ENCODE data around the gene SLC25A25.
A peak's percentile ranks its signal among the peaks of the same experiment; 100 is the strongest.
"Not testable (repeated sequence)": the region's sequence is repeated elsewhere in the genome, so short reads cannot be mapped to it uniquely, and the experiment has no call there.

SLC25A25 gene

DNA sequence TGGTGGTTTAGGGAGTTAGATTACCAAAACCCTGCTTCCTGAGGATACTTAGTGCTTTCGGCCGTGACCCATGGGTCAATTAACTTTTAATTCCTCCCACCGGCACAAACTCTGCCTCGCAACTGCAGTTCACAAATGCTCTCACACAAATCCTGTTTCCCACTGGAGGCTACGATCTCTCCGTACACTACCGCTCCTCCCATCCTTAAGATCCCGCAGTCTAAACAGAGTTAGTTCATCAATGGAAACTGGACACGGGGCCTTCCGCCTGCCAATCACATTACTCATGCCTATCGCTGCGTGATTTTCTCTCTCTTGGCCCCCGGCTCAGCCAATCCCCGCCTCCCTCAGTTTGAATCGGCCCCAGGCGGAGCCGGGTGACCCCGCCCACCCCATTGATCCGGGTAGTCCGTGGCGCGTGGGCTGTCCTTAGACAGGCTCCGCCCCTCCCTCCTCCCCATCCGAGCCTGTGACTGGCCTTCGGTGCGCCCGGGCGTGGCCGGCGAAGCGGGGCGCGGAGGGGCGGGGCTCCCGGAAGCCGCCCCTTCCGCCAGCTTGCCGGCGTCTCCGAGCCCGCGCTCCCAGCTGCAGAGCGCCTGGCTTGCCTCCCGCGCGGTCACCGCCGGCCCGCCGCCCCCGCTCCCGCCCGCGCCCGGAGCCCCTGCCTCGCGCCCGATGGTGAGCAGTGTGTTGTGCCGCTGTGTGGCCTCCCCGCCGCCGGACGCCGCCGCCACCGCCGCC is at the start of gene SLC25A25:
SLC25A25 (plus strand) TSS at position 588 of the 741 bp plus-strand sequence; CDS start at position 676, 88 bp downstream.
- in situ Hi-C loops (cut with HindIII; ENCODE audit: low pct_ligation_motif_present, low pct_unique_long_range_greater_than_20kb, low sequenced_read_pairs) = no loop called here
- peak; percentile 97 for DNase-seq

GRCh38 chr9:128020692-128021091 is 47.3 kb upstream of the SLC25A25 start:
- in situ Hi-C loops (cut with HindIII; ENCODE audit: low pct_ligation_motif_present, low pct_unique_long_range_greater_than_20kb, low sequenced_read_pairs) = no loop called here
- no peak for DNase-seq

DNA sequence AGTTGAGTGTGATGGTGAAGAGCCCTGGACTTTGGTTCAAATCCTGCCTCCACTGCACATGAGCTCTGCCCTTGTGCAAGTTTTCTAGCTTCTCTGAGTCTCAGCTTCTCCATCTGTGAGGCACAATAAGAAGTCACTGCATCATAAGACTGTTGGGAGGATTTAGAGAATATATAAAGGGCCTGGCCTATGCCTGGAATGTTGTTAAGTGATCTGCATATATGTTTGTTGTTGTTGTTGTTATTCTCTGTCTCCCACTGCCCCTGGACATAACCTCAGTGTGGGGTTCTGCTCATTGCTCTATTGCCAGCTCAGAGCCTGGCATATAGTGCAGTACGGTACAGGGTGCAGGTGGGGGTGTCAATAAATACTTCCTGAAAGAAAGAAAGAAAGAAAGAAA is 46.9 kb upstream of the SLC25A25 start:
- in situ Hi-C loops (cut with HindIII; ENCODE audit: low pct_ligation_motif_present, low pct_unique_long_range_greater_than_20kb, low sequenced_read_pairs) = no loop called here

GRCh38 chr9:128022886-128023285 is 45.1 kb upstream of the SLC25A25 start:
- DNase-seq = peak; percentile 50
- in situ Hi-C loops (cut with HindIII; ENCODE audit: low pct_ligation_motif_present, low pct_unique_long_range_greater_than_20kb, low sequenced_read_pairs) = no loop called here

More for the DNA sequence above, 46.9 kb upstream of the SLC25A25 start:
- DNase-seq = no peak

DNA sequence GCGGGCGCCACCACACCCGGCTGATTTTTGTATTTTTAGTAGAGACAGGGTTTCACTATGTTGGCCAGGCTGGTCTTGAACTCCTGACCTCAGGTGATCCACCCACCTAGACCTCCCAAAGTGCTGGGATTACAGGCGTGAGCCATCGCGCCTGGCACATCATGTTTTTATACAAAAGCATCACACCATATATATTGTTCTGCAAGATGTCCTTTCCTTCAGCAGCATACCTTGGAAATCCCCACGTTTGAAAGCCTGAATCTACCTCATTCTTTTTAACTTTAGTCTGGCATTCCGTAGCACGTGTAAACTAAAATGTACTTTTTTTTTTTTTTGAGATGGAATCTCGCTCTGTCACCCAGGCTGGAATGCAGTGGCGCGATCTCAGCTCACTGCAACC is 44.4 kb upstream of the SLC25A25 start:
- in situ Hi-C loops (cut with HindIII; ENCODE audit: low pct_ligation_motif_present, low pct_unique_long_range_greater_than_20kb, low sequenced_read_pairs); DNase-seq: not testable (repeated sequence)

- DNase-seq = no peak
- in situ Hi-C loops (cut with HindIII; ENCODE audit: low pct_ligation_motif_present, low pct_unique_long_range_greater_than_20kb, low sequenced_read_pairs) = no loop called here
These were observed 43.2 kb upstream of the SLC25A25 start for GRCh38 chr9:128024761-128025308.

DNA sequence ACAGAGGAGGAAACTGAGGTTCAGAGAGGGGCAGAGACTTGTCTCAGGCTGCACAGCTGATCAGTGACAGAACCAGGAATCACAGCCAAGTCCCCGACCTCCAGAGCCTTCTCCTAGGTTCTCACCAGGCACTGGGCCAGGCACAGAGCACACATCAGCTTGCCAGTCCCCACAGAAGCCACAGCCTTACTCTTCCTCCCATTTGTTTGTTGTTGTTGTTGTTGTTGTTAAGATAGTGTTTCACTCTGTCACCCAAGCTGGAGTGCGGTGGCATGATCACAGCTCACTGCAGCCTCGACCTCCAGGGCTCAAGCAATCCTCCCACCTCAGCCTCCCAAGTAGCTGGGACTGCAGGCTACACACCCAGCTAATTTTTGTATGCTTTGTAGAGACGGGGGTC is 42.3 kb upstream of the SLC25A25 start:
- in situ Hi-C loops (cut with HindIII; ENCODE audit: low pct_ligation_motif_present, low pct_unique_long_range_greater_than_20kb, low sequenced_read_pairs) = no loop called here
- DNase-seq = no peak

GRCh38 chr9:128026255-128026772 is 41.7 kb upstream of the SLC25A25 start:
- DNase-seq = no peak
- in situ Hi-C loops (cut with HindIII; ENCODE audit: low pct_ligation_motif_present, low pct_unique_long_range_greater_than_20kb, low sequenced_read_pairs) = no loop called here

DNA sequence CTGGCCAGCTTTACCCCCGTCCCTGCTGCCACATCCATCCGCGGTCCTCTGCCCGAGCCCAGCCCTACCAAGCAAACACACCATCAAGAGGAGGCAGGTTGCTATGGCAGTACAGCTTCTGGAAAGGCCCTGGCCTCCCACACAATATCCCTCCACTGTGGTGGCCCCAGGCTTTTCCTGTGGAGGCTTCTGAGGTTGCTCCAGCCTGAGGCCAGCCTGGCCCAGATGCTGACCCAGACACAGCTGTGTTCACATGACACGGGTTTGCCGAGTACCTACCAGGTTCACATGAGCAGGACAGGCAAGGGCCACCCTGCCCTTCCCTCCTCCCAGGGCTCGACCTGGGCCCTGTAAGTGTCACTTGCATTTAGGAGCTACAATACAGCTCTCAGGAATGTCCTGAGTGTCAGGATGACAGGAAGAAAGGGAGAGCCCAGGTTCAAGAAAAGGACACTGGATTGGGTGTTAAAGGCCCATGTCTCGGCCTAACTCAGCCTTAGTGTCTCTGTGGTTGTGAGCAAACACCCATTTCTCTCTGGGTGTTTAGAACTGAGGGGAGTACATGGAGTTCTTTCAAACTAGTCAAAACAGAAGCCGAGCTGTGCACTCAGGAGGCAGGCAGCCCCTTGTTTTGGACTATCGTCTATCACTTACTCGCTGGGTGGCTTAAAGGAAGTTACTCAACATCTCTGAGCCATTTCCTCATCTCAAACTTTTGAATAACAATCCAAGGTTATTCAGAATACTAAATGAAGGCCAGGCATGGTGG is 41.1 kb upstream of the SLC25A25 start:
- in situ Hi-C loops (cut with HindIII; ENCODE audit: low pct_ligation_motif_present, low pct_unique_long_range_greater_than_20kb, low sequenced_read_pairs) = no loop called here
- DNase-seq = no peak

DNA sequence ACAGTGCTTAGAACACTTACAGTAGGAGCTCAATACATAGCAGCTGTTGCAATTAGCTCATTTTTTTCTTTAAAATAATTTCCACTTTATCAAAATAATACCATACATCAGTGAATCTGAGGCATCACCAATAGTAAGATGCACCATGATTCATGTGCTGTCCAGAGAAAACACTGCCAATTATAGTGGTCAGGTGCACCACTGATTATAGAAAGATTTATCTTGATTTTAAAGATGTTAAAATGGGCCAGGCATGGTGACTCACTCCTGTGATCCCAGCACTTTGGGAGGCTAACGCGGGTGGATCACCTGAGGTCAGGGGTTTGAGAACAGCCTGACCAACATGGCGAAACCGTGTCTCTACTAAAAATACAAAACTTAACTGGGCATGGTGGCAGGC is 40.3 kb upstream of the SLC25A25 start:
- in situ Hi-C loops (cut with HindIII; ENCODE audit: low pct_ligation_motif_present, low pct_unique_long_range_greater_than_20kb, low sequenced_read_pairs) = no loop called here
- DNase-seq = no peak

- DNase-seq = no peak
- in situ Hi-C loops (cut with HindIII; ENCODE audit: low pct_ligation_motif_present, low pct_unique_long_range_greater_than_20kb, low sequenced_read_pairs) = no loop called here
These were observed 34.4 kb upstream of the SLC25A25 start for GRCh38 chr9:128033609-128034008.

DNA sequence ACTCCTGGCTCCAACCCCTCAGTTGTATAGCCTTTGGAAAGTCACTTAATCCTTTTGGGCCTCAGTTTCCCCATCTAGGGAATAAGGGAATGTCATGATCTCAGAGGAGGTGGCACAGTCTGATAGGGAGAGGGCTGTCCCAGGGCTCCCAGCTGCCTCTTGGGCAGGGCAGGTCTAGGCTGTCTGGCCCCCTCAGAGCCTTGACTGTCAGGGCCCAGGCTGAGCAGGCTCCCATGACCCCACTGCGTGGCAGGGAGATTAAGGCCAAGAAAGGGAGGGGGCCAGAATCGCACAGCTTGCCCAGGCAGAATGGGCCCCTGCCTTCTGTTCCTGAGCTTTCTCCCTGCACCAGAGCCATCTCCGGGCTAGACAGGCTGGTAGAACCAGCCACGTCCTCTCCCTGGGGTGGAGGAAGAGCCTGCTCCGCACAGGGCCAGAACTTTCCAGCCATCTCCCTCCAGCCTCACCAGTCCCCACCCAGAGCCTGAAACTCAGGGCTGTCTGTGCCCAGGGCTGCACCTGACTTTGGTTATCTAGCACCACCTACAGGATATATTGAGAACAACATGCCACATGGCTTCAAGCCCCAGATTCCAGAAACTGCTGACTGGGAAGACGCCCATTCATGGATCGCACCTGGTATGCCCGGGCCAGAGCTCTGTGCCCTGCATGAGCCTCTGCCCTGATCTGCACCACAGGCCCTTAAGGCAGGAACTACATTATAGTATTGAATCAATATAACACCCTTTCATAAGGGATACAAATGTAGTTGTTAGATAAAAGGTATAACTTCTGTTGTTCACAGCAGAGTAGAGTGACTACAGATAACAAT is 33.0 kb upstream of the SLC25A25 start:
- peak; percentile 83 for DNase-seq
- in situ Hi-C loops (cut with HindIII; ENCODE audit: low pct_ligation_motif_present, low pct_unique_long_range_greater_than_20kb, low sequenced_read_pairs) = no loop called here

- in situ Hi-C loops (cut with HindIII; ENCODE audit: low pct_ligation_motif_present, low pct_unique_long_range_greater_than_20kb, low sequenced_read_pairs); DNase-seq: not testable (repeated sequence)
These were observed 31.5 kb upstream of the SLC25A25 start for GRCh38 chr9:128036522-128036921.

- DNase-seq; in situ Hi-C loops (cut with HindIII; ENCODE audit: low pct_ligation_motif_present, low pct_unique_long_range_greater_than_20kb, low sequenced_read_pairs): not testable (repeated sequence)
These were observed 27.2 kb upstream of the SLC25A25 start for GRCh38 chr9:128040783-128041182.

DNA sequence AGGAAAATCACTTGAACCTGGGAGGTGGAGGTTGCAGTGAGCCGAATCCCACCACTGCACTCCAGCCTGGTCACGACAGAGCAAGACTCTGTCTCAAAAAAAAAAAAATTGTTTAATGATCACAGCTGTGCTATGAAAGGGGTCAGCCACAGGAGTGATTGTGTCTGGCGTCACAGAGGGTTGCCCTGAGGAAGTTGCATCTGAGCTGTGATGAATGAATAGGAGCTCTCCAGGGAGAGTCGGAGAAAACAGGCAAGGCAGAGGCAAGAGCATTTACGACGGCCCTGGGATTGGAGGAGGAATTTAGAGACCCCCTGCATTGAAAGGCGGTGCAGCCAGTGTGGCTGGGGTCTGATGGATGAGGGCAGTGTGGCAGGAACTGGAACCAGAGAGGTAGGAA is 26.0 kb upstream of the SLC25A25 start:
- in situ Hi-C loops (cut with HindIII; ENCODE audit: low pct_ligation_motif_present, low pct_unique_long_range_greater_than_20kb, low sequenced_read_pairs) = no loop called here
- DNase-seq = no peak

- DNase-seq = no peak
- in situ Hi-C loops (cut with HindIII; ENCODE audit: low pct_ligation_motif_present, low pct_unique_long_range_greater_than_20kb, low sequenced_read_pairs) = no loop called here
These were observed 24.6 kb upstream of the SLC25A25 start for GRCh38 chr9:128043467-128043868.

DNA sequence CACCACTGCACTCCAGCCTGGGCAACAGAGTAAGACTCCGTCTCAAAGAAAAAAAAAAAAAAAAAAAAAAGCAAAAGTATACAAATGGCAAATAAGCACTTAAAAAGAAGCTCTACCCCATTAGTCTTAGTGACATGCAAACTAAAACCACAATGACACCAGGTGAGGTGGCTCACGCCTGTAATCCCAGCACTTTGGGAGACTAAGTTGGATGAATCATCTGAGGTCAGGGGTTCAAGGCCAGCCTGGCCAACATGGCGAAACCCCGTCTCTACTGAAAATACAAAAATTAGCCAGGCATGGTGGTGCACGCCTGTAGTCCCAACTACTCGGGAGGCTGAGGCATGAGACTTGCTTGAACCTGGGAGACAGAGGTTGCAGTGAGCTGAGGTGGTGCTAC is 22.6 kb upstream of the SLC25A25 start:
- DNase-seq; in situ Hi-C loops (cut with HindIII; ENCODE audit: low pct_ligation_motif_present, low pct_unique_long_range_greater_than_20kb, low sequenced_read_pairs): not testable (repeated sequence)

GRCh38 chr9:128045831-128046230 is 22.2 kb upstream of the SLC25A25 start:
- in situ Hi-C loops (cut with HindIII; ENCODE audit: low pct_ligation_motif_present, low pct_unique_long_range_greater_than_20kb, low sequenced_read_pairs) = no loop called here
- no peak for DNase-seq

Measured in ACHN (cell line).